Ramos (cell line): Measurements from ENCODE around the gene CASS4.
"Not testable (repeated sequence)": the region's sequence is repeated elsewhere in the genome, so short reads cannot be mapped to it uniquely, and the experiment has no call there.

Source experiments
- in situ Hi-C: fragments of 300-500 bp; cut with MboI; formaldehyde crosslinking; loops from one replicate; pipeline ENCODE4 v1.14.3; 2022; ENCODE audit warnings: low sequenced_read_pairs; ENCODE audit not compliant: unreplicated experiment

The CASS4 gene

DNA sequence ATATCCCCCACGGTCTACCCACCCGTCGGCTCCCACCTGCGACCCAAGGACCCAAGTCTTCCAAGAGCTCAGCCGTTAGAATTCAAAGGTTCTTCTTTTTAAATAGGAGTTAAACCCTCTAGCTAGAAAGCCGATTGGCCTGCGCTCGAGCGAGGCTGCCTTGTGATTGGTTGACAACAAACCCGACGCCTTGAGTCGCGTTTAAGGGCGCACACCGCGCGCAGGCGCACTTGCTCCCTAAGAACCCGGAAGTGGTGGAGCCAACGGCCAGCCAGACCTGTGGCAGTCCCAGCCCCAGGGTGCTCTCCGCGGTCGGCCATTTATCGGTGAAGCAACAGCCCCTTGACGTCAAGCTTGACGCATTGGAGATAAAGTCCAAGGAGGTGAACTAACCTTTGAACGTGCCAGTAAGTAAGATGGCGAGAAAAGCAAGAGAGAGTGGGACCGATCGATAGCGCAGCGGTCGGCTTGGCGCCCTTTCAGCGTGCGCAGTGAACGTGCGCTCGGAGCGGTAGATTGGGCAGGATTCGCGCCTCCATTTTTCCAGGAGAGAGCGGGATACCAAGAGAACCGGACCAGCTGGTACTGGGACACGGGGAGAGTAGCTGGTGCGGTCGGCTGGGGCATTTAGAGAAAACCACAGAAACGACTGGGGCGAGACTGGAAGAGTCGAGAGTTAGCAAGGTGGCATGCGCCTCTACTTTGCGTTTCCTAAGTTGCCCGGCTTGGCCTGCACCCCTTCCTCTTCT lies 19.8 kb upstream of the CASS4 start, which contains the start of the genes AURKA and CSTF1:
AURKA (minus strand) TSS at position 84 of the 749 bp plus-strand sequence. CDS start 4,018 bp downstream, outside the sequence.
CSTF1 (plus strand) TSS at position 514 of the 749 bp plus-strand sequence. CDS start 2,908 bp downstream, outside the sequence.
- in situ Hi-C loops, result no loop called here

DNA sequence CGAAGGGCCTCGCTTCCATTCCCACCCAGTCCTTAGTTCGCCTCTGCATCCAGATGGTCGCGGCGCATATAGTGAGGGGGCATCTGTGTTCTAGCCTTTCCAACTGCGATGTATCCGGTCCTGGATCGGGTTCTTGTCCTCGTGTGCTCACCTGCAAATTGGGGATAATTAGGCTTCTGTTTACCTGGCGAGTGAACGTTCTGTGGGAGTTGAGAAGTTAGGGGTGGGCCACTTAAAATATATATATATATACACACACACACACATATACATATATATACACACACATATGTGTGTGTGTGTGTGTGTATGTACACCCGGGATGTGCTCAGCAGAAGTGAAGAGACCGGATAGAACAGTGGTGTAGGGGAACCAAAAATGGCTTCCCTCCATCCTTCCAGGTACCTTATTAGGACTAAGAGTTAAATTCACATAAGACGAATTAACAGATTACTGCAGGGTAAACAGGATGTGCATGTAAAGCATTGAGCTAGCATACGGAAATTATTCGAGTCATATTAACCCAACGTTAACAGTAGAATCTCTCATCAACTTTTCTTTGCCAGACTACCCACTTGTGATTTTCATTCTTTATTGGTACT lies 19.1 kb upstream of the CASS4 start:
- in situ Hi-C loops, result no loop called here

GRCh38 chr20:56393653-56394052 lies 18.4 kb upstream of the CASS4 start:
- in situ Hi-C loops, result no loop called here

DNA sequence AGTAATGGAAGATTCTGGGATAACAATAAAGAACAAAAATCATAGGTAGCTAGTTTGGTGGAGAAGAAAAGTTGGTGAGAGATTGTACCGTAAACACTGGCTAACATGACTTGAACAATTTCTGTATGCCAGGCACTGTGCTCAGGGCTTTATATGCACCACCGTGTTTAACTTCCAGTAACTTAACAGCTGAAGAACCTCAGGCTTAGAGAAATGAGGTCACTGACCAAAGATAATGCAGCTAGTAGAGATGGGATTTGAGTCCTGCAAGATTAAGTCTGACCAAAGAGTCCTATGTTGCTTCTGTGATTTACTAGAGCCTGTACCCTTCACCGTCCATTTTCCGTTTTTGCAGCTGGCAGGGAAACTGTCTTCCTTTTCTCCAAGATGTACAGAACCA lies 16.9 kb upstream of the CASS4 start:
- in situ Hi-C loops, result no loop called here

- in situ Hi-C loops, result no loop called here
Measured at GRCh38 chr20:56400001-56400640, 11.9 kb upstream of the CASS4 start.

GRCh38 chr20:56403465-56403864 lies 8.6 kb upstream of the CASS4 start:
- in situ Hi-C loops, result no loop called here

DNA sequence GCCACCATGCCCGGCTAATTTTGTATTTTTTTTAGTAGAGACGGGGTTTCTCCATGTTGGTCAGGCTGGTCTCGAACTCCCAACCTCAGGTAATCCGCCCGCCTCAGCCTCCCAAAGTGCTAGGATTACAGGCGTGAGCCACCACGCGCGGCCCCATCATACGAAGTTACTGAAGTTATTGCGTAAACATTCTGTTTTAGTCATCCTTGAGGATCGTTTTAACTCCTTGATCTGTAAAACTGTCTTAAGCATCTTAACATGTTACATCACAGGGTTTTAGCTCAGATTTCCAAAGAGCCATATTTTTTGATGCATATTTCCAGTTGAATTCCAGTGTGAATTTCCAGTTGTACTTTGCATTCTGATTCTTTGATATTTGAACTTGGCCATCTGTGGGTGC lies 6.7 kb upstream of the CASS4 start:
- in situ Hi-C loops, result not testable (repeated sequence)

GRCh38 chr20:56406910-56407309 lies 5.2 kb upstream of the CASS4 start:
- in situ Hi-C loops, result no loop called here

- in situ Hi-C loops, result no loop called here
Measured at GRCh38 chr20:56409521-56409920, 2.5 kb upstream of the CASS4 start.

GRCh38 chr20:56409956-56410355 lies 2.1 kb upstream of the CASS4 start:
- in situ Hi-C loops, result no loop called here

GRCh38 chr20:56411287-56411686 lies 773 bp upstream of the CASS4 start:
- in situ Hi-C loops, result not testable (repeated sequence)

- in situ Hi-C loops, result no loop called here
Measured at GRCh38 chr20:56412473-56412790, 372 bp downstream of the CASS4 start.

- in situ Hi-C loops, result no loop called here
Measured at GRCh38 chr20:56412949-56413348, 889 bp downstream of the CASS4 start.

DNA sequence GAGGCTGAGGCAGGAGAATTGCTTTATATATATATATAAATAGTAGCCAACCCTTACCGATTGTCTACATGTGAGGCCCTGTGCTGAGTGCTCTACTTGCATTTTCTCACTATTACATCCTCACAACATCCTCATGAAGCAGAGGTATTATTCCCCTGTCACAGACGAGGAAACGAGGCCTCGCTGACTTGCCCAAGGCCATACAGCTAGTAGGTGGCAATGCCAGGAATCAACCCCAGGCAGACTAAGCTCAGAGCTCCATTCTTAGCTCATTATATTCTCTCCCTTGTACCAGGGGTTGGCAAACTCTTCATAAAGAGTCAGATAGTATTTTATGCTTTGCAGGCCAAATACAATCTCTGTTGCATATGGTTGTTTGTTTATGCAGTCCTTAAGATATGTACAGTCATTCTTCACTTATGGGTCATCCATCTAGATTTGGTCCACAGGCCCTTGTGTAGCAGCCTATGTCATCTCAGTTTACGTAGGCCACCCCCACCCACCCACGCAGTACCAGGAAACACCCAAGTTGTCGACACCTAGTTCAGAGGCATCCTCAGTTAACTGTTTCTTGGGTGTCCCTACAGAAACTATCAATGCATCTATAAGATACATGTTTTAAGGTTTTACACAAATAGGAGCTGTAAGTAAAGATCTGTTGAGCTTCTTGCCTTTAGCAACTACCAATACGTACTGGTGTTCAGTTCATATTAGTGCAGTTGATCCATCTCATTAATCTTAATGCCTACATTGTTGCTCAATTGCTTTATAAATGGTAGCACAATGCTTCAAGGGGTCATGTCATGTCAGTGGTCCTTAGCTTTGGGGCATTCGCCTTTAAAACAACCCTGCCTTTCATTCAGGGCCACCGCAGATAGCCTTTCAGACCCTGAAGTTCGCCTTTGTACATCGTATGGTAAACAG lies 3.0 kb downstream of the CASS4 start:
- in situ Hi-C loops, result no loop called here

DNA sequence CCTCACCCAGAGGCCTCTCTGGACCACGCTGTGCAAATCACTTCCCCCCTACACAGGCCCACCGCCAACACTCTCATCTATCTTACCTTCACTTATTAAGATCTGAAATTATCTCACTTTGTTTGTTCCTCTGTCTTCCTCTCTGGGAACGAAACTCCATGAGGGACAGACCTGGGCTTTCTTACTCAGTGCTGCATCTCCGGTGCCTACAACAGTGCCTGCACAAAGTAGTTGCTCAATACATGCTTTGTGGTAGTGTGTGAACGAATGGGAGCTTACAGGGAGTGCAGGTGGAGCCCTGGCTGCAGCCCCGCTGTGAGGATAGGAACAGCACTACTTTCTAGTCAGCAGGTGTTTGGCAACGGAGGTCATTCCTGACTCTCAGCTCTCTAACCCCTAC lies 5.3 kb downstream of the CASS4 start:
- in situ Hi-C loops, result no loop called here

DNA sequence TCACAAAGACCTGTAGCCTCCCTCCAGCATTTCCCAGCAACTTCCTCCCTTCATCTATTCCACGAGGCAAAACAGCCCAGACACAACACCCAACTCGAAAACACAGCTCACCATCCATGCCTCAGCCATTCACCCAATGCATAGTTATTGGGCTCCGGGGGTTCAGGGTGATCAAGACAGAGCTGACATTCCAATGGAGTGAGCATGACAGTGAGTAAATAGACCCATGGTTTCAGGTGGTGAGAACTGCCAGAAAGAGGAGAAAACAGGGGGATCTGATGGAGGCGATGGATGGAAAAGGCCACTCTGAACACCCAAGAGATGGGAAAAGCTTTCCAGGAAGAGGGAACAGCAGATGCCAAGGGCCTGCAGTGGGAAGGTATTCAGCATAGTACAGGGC lies 5.9 kb downstream of the CASS4 start:
- in situ Hi-C loops, result no loop called here

DNA sequence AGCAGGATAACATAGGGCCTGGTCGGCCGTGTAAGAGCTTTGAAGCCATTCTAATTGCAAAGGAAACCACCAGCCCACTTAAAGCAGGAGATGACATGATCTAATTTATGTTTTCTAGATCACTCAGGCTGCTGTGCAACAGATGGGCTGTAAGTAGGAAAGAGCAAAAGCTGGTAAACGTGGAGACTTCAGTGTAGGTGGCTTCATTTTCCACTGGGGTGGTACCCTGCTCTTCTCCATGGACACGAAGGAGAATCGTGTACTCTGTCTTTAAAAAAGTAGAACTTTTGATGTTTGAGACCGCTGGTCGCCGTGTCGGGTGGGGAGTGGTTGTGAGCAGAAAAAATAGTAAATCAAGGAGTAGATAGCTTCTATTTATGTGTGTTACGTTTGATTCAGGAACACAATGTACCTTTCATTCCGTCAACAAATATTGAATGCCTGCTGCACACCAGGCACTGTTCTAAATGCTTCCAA lies 6.4 kb downstream of the CASS4 start:
- in situ Hi-C loops, result no loop called here

GRCh38 chr20:56420028-56420427 lies 8.0 kb downstream of the CASS4 start:
- in situ Hi-C loops, result no loop called here

DNA sequence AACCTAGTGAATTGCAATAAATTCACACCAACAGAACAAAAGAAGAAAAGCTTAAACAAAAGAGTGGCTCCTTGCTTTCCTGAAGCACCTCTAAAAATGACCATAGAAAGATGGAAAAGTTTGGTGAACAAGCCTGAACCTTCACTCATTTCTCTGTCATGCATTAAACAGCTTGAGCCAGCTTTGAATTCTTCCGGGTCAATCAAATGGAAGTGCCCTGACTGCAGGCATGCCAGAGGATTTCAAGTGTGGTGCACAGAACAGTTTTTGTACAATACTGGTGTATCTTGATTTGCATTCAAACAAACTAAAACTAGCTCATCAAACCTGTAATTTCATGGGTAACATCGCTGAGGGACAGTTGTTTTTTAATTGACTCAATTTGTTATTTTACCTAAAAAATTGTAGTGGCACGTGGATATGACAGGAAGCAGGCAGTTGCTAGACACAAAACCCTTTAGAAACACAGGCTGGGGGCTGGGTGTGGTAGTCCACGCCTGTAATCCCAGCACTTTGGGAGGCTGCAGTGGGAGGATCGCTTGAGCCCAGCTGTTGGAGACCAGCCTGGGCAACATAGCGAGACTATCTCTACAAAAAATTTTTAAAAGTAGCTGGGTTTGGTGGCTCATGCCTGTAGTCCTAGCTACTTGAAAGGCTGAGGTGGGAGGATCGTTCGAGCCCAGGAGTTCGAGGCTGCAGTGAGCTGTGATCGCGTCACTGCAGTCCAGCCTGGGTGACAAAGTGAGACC lies 9.1 kb downstream of the CASS4 start:
- in situ Hi-C loops, result no loop called here
